ENCODE results near the gene KCNIP1.

Gene KCNIP1

GRCh38 chr5:170773024-170773985, 269.5 kb downstream of the KCNIP1 start:
- Histone ChIP-seq H3K27me3 (ENCODE audit: insufficient read depth, low read length) (no peaks in the 10 kb centered on the region), H3K4me3 (ENCODE audit: low read length) (no peak overlapping the region), H3K27ac (ENCODE audit: low read depth, low read length) (peak overlapping the region; percentile 47; the same call in 1 of the 2 replicates), H3K4me1 (ENCODE audit: insufficient read depth, low read length) (peaks cover 8% of the 10 kb centered on the region; the same call in 1 of the 2 replicates), H3K36me3 (ENCODE audit: insufficient read depth, low read length) (no peaks in the 10 kb centered on the region), H3K9ac (ENCODE audit: low read depth, low read length) (0 out of 2 replicates have a peak overlapping the region, but pooled peaks have one; percentile 5), H3K9me3 (ENCODE audit: insufficient read depth, low read depth, low read length) (no peaks in the 10 kb centered on the region)
- WGBS, result 85% methylated on average over 12 of the region's 12 CpGs

DNA sequence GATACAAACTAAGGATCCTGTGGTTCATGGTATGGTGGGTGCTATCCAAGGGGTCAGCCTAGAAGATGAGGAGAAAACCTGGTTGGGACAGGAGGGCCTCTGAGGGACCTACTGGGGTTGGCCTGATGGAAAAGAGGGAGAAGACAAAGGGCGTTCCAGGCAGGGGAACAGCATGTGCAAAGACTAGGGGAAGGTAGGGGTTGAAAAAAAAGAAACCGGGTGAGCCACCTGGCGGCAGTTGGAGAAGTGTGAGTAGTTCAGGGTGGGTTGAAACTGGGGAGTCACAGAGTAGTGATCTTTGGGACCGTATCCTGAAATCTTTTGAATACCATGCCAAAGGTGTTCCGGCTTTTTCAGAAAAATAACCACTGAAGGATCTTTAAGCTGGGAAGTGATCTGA, 271.0 kb downstream of the KCNIP1 start:
- Histone ChIP-seq H3K9ac (ENCODE audit: low read depth, low read length) (no peak overlapping the region), H3K36me3 (ENCODE audit: insufficient read depth, low read length) (no peaks in the 10 kb centered on the region), H3K9me3 (ENCODE audit: insufficient read depth, low read depth, low read length) (no peaks in the 10 kb centered on the region), H3K27me3 (ENCODE audit: insufficient read depth, low read length) (no peaks in the 10 kb centered on the region), H3K4me3 (ENCODE audit: low read length) (no peak overlapping the region), H3K27ac (ENCODE audit: low read depth, low read length) (no peak overlapping the region), H3K4me1 (ENCODE audit: insufficient read depth, low read length) (peaks cover 7% of the 10 kb centered on the region; the same call in 1 of the 2 replicates)
- WGBS, result 90% methylated on average over 5 of the region's 5 CpGs

GRCh38 chr5:170781946-170782345, 278.1 kb downstream of the KCNIP1 start:
- H3K27ac ChIP-seq (ENCODE audit: low read depth, low read length), result no peak overlapping the region
- no peak overlapping the region for H3K9ac ChIP-seq (ENCODE audit: low read depth, low read length)
- no peaks in the 10 kb centered on the region for H3K27me3 ChIP-seq (ENCODE audit: insufficient read depth, low read length)
- 97% methylated on average over 1 of the region's 1 CpG for WGBS
- H3K4me1 ChIP-seq (ENCODE audit: insufficient read depth, low read length), result no peaks in the 10 kb centered on the region; the same call in 1 of the 2 replicates
- no peaks in the 10 kb centered on the region for H3K36me3 ChIP-seq (ENCODE audit: insufficient read depth, low read length)
- H3K9me3 ChIP-seq (ENCODE audit: insufficient read depth, low read depth, low read length), result no peaks in the 10 kb centered on the region
- no peak overlapping the region for H3K4me3 ChIP-seq (ENCODE audit: low read length)

DNA sequence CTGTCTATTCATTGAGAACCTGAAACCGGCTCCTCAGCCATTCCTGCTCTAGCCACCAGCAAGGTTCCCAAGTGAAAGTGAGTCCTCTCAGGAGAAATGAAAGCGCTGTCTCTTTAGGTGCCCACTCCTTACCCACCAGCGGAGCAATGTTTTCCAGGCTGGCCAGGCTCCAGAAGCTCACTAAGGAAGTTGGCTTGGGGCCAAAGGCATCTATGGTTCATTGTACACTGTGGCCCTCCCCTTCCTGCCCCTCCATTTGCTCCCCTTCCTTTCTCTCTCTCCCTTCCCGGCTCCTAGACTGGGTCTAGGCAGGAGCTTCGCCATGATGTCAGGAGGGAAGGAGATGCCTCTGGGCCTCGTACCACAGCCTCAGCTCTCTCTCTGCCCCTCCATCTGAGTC, 278.6 kb downstream of the KCNIP1 start:
- H3K27me3 ChIP-seq (ENCODE audit: insufficient read depth, low read length), result no peaks in the 10 kb centered on the region
- H3K27ac ChIP-seq (ENCODE audit: low read depth, low read length), result no peak overlapping the region
- no peak overlapping the region for H3K4me3 ChIP-seq (ENCODE audit: low read length)
- no peaks in the 10 kb centered on the region for H3K9me3 ChIP-seq (ENCODE audit: insufficient read depth, low read depth, low read length)
- 89% methylated on average over 6 of the region's 6 CpGs for WGBS
- no peak overlapping the region for H3K9ac ChIP-seq (ENCODE audit: low read depth, low read length)
- H3K36me3 ChIP-seq (ENCODE audit: insufficient read depth, low read length), result no peaks in the 10 kb centered on the region
- no peaks in the 10 kb centered on the region; the same call in 1 of the 2 replicates for H3K4me1 ChIP-seq (ENCODE audit: insufficient read depth, low read length)

DNA sequence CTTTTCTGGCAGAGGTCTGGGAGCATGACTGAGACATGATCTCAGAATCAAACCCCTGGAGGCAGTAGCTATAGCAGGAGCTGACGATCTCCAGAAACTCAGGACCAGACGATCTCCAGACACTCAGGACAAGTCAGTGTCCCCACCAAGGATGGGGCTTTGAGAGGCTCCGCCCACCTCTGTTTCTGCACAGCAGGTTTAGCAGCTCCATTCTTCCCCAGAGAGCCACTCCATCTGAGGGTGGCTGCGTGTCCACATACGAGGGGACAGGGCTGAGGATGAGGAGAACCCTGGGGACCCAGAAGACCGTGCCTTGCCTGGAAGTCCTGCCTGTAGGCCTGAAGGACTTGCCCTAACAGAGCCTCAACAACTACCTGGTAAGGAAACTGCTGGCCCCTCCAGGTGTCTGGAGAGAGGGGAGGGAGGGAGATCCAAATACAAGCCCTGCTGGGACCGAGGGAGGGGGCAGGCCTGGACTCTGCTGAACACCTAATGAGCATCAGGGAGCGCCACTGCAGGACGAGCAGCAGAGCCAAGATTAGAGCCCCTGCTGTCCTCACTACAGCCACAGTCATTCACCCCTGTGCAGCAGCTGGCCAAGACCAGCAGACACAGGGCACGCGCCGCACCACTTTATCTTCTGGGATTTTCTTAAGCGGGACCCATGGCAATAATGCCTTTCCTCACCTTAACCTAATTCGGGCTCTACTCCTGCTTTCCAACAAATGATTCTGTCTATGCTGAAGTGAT, 279.9 kb downstream of the KCNIP1 start, which contains the start of gene GABRP:
GABRP (plus strand) TSS at position 228 of the 750 bp plus-strand sequence. CDS start 4,891 bp downstream, outside the sequence.
- no peak within 1 kb of the TSS for H3K4me3 ChIP-seq (ENCODE audit: low read length)
- no peaks in the 10 kb centered on the region; the same call in 1 of the 2 replicates for H3K4me1 ChIP-seq (ENCODE audit: insufficient read depth, low read length)
- H3K9me3 ChIP-seq (ENCODE audit: insufficient read depth, low read depth, low read length), result no peaks in the 10 kb centered on the region
- no peak within 1 kb of the TSS for H3K27ac ChIP-seq (ENCODE audit: low read depth, low read length)
- WGBS, result 88% methylated on average over 14 of the region's 14 CpGs
- no peaks in the 10 kb centered on the region for H3K36me3 ChIP-seq (ENCODE audit: insufficient read depth, low read length)
- no peak within 1 kb of the TSS for H3K9ac ChIP-seq (ENCODE audit: low read depth, low read length)
- no peaks in the 10 kb centered on the region for H3K27me3 ChIP-seq (ENCODE audit: insufficient read depth, low read length)

DNA sequence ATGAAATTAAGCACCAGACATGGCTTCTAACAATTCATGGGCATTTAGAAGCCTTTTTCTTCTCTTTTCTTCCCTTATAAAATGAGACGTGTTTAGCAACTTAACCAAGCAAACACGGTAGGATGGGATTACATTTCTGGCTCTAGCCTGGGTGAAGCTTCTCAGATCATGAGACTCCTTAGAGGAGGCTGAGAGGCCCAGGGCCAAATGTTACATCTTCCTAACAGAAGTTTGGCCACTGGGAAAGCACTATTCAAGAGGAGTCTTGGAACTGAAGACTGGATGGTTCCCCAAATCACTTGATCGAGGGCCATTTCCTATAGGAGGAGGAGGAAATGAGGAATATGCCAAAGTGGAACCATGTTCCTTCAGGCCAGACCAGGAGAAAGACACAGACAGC, 281.6 kb downstream of the KCNIP1 start:
- Histone ChIP-seq H3K27me3 (ENCODE audit: insufficient read depth, low read length) (no peaks in the 10 kb centered on the region), H3K4me3 (ENCODE audit: low read length) (no peak overlapping the region), H3K36me3 (ENCODE audit: insufficient read depth, low read length) (no peaks in the 10 kb centered on the region), H3K27ac (ENCODE audit: low read depth, low read length) (no peak overlapping the region), H3K9ac (ENCODE audit: low read depth, low read length) (no peak overlapping the region), H3K9me3 (ENCODE audit: insufficient read depth, low read depth, low read length) (no peaks in the 10 kb centered on the region), H3K4me1 (ENCODE audit: insufficient read depth, low read length) (no peaks in the 10 kb centered on the region; the same call in 1 of the 2 replicates)
- WGBS, result 93% methylated on average over 3 of the region's 3 CpGs
